ENCODE data around the gene UBXN11.

UBXN11 gene

GRCh38 chr1:26288311-26288941, 18.0 kb downstream of the UBXN11 start:
- in situ Hi-C loops (cut with MboI; ENCODE audit: low sequenced_read_pairs): loop anchor here (5.0 kb wide), 1 partner anchor 34 kb away; no protein-coding TSS in a partner anchor

DNA sequence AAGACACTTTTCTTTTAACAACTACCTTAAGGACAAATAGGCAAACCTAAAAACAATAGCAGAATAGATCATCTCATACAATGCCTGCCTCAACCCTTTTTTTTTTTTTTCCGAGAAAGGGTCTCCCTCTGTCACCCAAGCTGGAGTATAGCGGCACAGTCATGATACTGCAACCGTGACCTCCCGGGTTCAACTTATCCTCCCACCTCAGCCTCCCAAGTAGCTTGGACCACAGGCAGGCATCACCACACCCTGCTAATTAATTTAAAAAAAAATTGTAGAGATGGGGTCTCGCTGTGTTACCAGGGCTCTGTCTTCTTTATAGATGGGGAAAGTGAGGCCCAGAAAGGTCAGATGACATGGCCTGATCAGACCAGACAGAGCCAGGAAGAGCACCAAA, 18.6 kb downstream of the UBXN11 start:
- in situ Hi-C loops (cut with MboI; ENCODE audit: low sequenced_read_pairs): loop anchor here (5.0 kb wide), 1 partner anchor 34 kb away; no protein-coding TSS in a partner anchor

- in situ Hi-C loops (cut with MboI; ENCODE audit: low sequenced_read_pairs): loop anchor here (5.0 kb wide), 1 partner anchor 35 kb away; no protein-coding TSS in a partner anchor
Observed at GRCh38 chr1:26287033-26287711, 19.3 kb downstream of the UBXN11 start.

- in situ Hi-C loops (cut with MboI; ENCODE audit: low sequenced_read_pairs): loop anchor here (5.0 kb wide), 1 partner anchor 36 kb away; no protein-coding TSS in a partner anchor
Observed at GRCh38 chr1:26286064-26286416, 20.4 kb downstream of the UBXN11 start.

- in situ Hi-C loops (cut with MboI; ENCODE audit: low sequenced_read_pairs): loop anchor here (5.0 kb wide), 1 partner anchor 37 kb away; no protein-coding TSS in a partner anchor
Observed at GRCh38 chr1:26285366-26286063, 20.9 kb downstream of the UBXN11 start.

- in situ Hi-C loops (cut with MboI; ENCODE audit: low sequenced_read_pairs): loop anchor here (5.0 kb wide), 1 partner anchor 38 kb away; no protein-coding TSS in a partner anchor
Observed at GRCh38 chr1:26284597-26285347, 21.7 kb downstream of the UBXN11 start.

DNA sequence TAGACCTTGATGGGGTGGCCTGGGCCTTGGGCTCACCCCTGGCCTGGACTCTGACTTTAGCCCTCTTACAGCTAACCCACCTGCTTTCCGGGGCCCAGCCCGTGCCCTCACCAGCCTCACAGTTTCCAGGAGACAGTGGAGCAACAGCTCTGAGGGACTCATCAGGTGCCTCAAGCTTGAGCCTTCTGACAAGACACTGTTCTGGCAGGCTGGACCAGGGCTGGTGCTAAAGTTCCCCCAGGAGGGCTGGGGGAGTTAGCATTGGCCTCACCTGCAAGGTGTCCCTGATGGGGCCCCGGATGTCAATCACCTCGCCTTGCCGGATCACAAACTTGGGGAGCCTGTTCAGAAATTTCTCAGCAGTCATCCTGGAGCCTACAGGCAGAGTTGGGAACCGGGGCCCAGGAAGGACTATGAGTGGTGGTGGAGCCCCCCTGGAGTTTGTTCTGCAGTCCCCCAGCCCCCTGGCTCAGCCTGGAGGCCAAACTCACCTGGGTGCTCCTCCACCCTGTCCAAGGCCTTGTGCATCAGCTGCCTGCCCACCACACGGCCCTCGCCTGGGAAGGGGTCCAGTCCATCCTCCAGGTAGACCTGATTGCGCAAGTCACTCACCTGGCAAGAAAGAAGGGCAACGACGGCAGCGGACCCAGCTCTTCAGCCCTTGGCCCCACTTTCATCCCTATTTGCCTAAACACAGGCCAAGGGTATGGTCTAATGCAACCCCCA, 22.4 kb downstream of the UBXN11 start:
- in situ Hi-C loops (cut with MboI; ENCODE audit: low sequenced_read_pairs): no loop called here

DNA sequence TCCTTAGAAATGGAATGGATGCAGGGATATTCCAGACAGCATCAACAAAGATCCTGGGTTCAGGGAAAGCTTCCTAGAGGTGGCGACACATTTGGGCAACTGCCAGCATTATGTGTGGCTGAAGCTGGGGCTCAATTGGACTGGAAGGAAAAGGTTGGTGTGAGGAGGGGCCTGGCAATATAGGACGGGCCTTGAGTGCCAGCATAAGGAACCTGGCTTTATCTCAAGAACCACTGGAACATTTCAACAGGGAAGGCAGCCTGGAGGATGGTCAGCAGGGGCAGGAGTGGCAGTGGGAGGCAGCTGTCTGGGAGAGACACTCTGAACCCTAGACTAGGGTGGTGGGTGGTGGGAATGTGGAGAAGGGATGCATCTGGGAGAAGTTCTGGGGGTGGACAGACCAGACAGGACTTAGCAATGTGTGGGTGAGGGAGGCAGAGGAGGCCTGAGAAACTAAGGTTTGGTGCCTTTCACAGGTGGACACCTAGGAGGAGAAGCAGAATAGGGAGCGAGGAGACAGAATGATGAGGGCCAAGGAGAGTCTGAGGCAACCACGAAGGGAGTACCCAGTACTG, 23.1 kb downstream of the UBXN11 start:
- in situ Hi-C loops (cut with MboI; ENCODE audit: low sequenced_read_pairs): no loop called here

DNA sequence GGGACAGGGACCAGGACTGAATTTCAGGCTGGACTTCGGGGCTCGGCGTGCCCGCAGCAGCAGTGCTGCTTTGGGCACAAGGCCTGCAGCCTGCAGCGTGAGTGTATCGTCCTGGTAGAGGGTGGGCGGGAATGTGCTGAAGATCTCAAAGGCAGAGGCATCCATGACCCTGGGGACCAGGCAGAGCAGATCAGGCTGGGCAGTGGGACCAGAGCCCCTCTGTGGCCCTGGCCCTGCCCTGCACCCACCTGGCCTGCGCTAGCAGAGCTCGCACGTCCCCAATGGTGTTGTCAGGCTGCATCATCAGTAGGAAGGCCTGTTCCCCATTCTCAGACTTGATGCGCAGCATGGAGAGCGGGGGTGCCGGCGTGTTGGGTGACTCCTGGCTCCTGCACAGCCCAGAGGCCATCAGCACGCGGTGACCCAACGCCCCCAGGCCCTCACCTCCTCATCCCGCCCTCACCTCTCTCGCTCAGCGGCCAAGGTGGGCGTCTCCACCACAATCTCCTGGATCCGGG, 24.0 kb downstream of the UBXN11 start:
- in situ Hi-C loops (cut with MboI; ENCODE audit: low sequenced_read_pairs): no loop called here

DNA sequence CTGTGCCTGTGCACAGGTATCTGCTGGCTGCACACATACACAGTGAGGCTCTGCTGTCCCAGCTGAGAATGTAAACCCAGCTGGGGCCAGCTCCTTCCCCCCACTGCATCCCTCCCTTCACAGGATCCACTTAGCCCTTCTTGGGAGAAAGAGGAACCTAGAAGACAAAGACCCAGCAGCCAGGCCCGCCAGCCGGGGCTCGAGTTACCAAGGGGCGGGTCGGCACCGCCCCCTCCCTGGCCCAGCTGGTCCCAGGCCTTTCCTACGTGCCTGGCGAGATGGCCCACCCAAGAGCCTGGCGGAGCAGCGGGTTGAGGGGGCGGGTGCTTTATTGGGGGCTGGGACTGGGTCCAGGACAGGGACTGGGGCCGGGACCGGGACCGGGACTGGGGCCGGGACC, 24.5 kb downstream of the UBXN11 start:
- in situ Hi-C loops (cut with MboI; ENCODE audit: low sequenced_read_pairs): no loop called here

- in situ Hi-C loops (cut with MboI; ENCODE audit: low sequenced_read_pairs): no loop called here
Observed at GRCh38 chr1:26281091-26281958, 25.1 kb downstream of the UBXN11 start.

GRCh38 chr1:26280333-26281042, 25.9 kb downstream of the UBXN11 start:
- in situ Hi-C loops (cut with MboI; ENCODE audit: low sequenced_read_pairs): no loop called here

GRCh38 chr1:26279456-26280332, 26.7 kb downstream of the UBXN11 start, which contains the start of gene SH3BGRL3:
Gene SH3BGRL3, plus strand, starts transcription at chr1:26280086. Its CDS starts 70 bp downstream, at chr1:26280156.
- in situ Hi-C loops (cut with MboI; ENCODE audit: low sequenced_read_pairs): no loop called here

GRCh38 chr1:26278724-26279455, 27.5 kb downstream of the UBXN11 start:
- in situ Hi-C loops (cut with MboI; ENCODE audit: low sequenced_read_pairs): no loop called here

- in situ Hi-C loops (cut with MboI; ENCODE audit: low sequenced_read_pairs): no loop called here
Observed at GRCh38 chr1:26278303-26278702, 28.1 kb downstream of the UBXN11 start.

GRCh38 chr1:26277719-26278118, 28.7 kb downstream of the UBXN11 start:
- in situ Hi-C loops (cut with MboI; ENCODE audit: low sequenced_read_pairs): no loop called here
